Measurements from ENCODE around the gene SLC17A9. TPM values are rescaled to one million over a fixed set of nuclear protein-coding genes. Genes with fewer than 3 reads are reported as not detected.

SLC17A9 gene
- total and polyA plus RNA-seq, 2 of the 8 experiments (the other 6 are each of a cell fraction or from before 2014, with no cell fraction given) = 23.5 to 35.2 TPM

GRCh38 chr20:63006540-63007359 lies 54.2 kb downstream of the SLC17A9 start, which contains the start of gene BHLHE23:
Gene BHLHE23, minus strand, starts transcription at chr20:63006964. Its CDS starts 190 bp downstream, at chr20:63006774.
- Histone ChIP-seq H3K9me3 (ENCODE audit: insufficient read depth in 2 of 2, low read depth in 1 of 2, low read length in 1 of 2) (no peaks in the 10 kb centered on the region; a peak in 1 of 4 replicates), H3K14ac (ENCODE audit: insufficient read length) (no peak within 1 kb of the TSS), H3K4ac (replicated peaks; ENCODE audit: insufficient read length, low read depth, low read length) (no peak within 1 kb of the TSS), H3K79me1 (ENCODE audit: low read depth, low read length) (no peaks in the 10 kb centered on the region), H3K4me1 (replicated peaks in 1 of 4; ENCODE audit: control insufficient read depth in 3 of 4, insufficient read depth in 4 of 4, low read length in 3 of 4) (peaks cover 2 to 34% (median 18%) of the 10 kb centered on the region in 4 experiments), H3K23me2 (ENCODE audit: low read depth, low read length) (peaks cover 4% of the 10 kb centered on the region; the same call in 1 of the 2 replicates), H3K18ac (ENCODE audit: extremely low read depth, low read length) (peak within 1 kb of the TSS; percentile 51), H3K36me3 (ENCODE audit: control insufficient read depth in 2 of 4, insufficient read depth in 4 of 4, low read length in 3 of 4) (peaks cover 0 to 16% (median 0%) of the 10 kb centered on the region in 4 experiments; a peak in 1 of 8 replicates), H2BK15ac (ENCODE audit: low read length) (peak within 1 kb of the TSS; percentile 53; the same call in 1 of the 2 replicates), H3K4me3 (ENCODE audit: extremely low read depth in 1 of 4, insufficient read depth in 2 of 4, low read depth in 3 of 4, low read length in 4 of 4) (peak within 1 kb of the TSS; percentile 22 to 58 (median 28); a peak in 6 of 8 replicates), H3K9ac (replicated peaks in 1 of 4; ENCODE audit: extremely low read depth in 1 of 4, low read depth in 3 of 4, low read length in 3 of 4) (no peak within 1 kb of the TSS), H3K23ac (ENCODE audit: insufficient read length) (no peak within 1 kb of the TSS), H4K8ac (ENCODE audit: extremely low read depth, insufficient read depth, low read length) (peak within 1 kb of the TSS; percentile 79), H2BK120ac (replicated peaks; ENCODE audit: low read depth, low read length) (no peak within 1 kb of the TSS), H2BK20ac (ENCODE audit: low read length) (peak within 1 kb of the TSS; percentile 80; the same call in 1 of the 2 replicates), H2AFZ (ENCODE audit: low read length) (no peak within 1 kb of the TSS), H3K79me2 (ENCODE audit: control insufficient read depth in 1 of 2, insufficient read depth in 2 of 2, low read length in 2 of 2) (no peaks in the 10 kb centered on the region), H4K91ac (replicated peaks; ENCODE audit: insufficient read length, low read length) (no peak within 1 kb of the TSS), H2BK12ac (ENCODE audit: low read depth, low read length) (peak within 1 kb of the TSS; percentile 97; the same call in 1 of the 2 replicates), H3K27me3 (replicated peaks in 1 of 4; ENCODE audit: control insufficient read depth in 3 of 4, extremely low read depth in 1 of 4, insufficient read depth in 3 of 4, low read length in 3 of 4) (peaks cover 60 to 90% (median 78%) of the 10 kb centered on the region in 4 experiments), H2AK5ac (ENCODE audit: low read depth, low read length) (no peak within 1 kb of the TSS), H4K5ac (ENCODE audit: insufficient read length, low read depth, low read length) (no peak within 1 kb of the TSS), H2BK5ac (ENCODE audit: low read depth, low read length) (no peak within 1 kb of the TSS; the same call in 1 of the 2 replicates), H3K27ac (ENCODE audit: low read depth, low read length) (no peak within 1 kb of the TSS), H3K4me2 (ENCODE audit: insufficient read depth in 1 of 2, low read depth in 2 of 2, low read length in 2 of 2) (peak within 1 kb of the TSS; percentile 1 to 67), H4K20me1 (replicated peaks in 1 of 2; ENCODE audit: control insufficient read depth in 1 of 2, insufficient read depth in 2 of 2, low read length in 2 of 2) (peaks cover 4 to 6% of the 10 kb centered on the region in 2 experiments), H3K56ac (replicated peaks; ENCODE audit: insufficient read length, low read depth, low read length) (no peak within 1 kb of the TSS)
- whole genome bisulfite sequencing, 2 experiments (ENCODE audit: extremely low coverage in 1 of 2, insufficient coverage in 1 of 2, insufficient read length in 1 of 2, insufficient replicate concordance in 2 of 2, low coverage in 1 of 2, low lambda C conversion rate in 2 of 2, missing lambda C conversion rate in 1 of 2) = 2% methylated on average over 21 of the region's 110 CpGs; no CpG with 5 or more reads in 1 of the 2 experiments
- ChIA-PET POLR2A (ENCODE audit: partially characterized antibody) (interaction anchor here (0.9 to 3.9 kb wide), 6 partner anchors 26 to 109 kb away, joined by 3 to 12 read pairs (median 4); no protein-coding TSS in a partner anchor), CTCF (ENCODE audit: partially characterized antibody) (interaction anchor here (0.6 to 4.0 kb wide), 5 partner anchors 12 to 174 kb away, joined by 3 to 53 read pairs (median 5); no protein-coding TSS in a partner anchor)
- FAIRE-seq (no peak), DNase-seq (ENCODE audit: low read depth in 1 of 2, low spot score in 2 of 2) (peak in 1 of 2 experiments; percentile 75)
- TF ChIP-seq, protein P1, sequence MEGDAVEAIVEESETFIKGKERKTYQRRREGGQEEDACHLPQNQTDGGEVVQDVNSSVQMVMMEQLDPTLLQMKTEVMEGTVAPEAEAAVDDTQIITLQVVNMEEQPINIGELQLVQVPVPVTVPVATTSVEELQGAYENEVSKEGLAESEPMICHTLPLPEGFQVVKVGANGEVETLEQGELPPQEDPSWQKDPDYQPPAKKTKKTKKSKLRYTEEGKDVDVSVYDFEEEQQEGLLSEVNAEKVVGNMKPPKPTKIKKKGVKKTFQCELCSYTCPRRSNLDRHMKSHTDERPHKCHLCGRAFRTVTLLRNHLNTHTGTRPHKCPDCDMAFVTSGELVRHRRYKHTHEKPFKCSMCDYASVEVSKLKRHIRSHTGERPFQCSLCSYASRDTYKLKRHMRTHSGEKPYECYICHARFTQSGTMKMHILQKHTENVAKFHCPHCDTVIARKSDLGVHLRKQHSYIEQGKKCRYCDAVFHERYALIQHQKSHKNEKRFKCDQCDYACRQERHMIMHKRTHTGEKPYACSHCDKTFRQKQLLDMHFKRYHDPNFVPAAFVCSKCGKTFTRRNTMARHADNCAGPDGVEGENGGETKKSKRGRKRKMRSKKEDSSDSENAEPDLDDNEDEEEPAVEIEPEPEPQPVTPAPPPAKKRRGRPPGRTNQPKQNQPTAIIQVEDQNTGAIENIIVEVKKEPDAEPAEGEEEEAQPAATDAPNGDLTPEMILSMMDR (IDR thresholded peaks at IDR 0.05; ENCODE audit: control extremely low read depth in 1 of 3, insufficient read depth in 1 of 3, low read depth in 1 of 3, low read length in 3 of 3) = no peak
- TF ChIP-seq JUND (IDR thresholded peaks at IDR 0.05; ENCODE audit: low read length) (no peak), EGR1 (IDR thresholded peaks at IDR 0.05; ENCODE audit: borderline replicate concordance, low read depth, low read length) (peak; percentile 48; the same call in 1 of the 2 replicates), CBX8 (IDR thresholded peaks at IDR 0.05; ENCODE audit: borderline replicate concordance, low read depth, low read length) (no peak), RNF2 (IDR thresholded peaks at IDR 0.05; ENCODE audit: borderline replicate concordance, low read depth, low read length, missing control alignments, poor library complexity, severe bottlenecking) (no peak), KDM4A (IDR thresholded peaks at IDR 0.05; ENCODE audit: low read depth, low read length, severe bottlenecking) (peak; percentile 66), CBX5 (IDR thresholded peaks at IDR 0.05; ENCODE audit: low read depth, low read length) (no peak), POLR2A (IDR thresholded peaks at IDR 0.05; ENCODE audit: control extremely low read depth in 1 of 2, low read depth in 2 of 2, low read length in 2 of 2) (no peak)

Measured in H1 (cell line).